Liver (tissue), 3 donors: ENCODE results near the gene EDN3.

ENCODE experiments used
- CTCF ChIP-seq: fragments of 150-350 bp; IDR thresholded peaks from 2 replicates; pipeline ENCODE4 v1.5.1; 2017; ENCODE audit warnings: improper control_type of control experiment, low read depth, low read length; ENCODE audit not compliant: missing input control
- EGR1 ChIP-seq, 2 donors: IDR thresholded peaks; 2 replicates each; pipeline ENCODE4 v1.6.1; 2016 to 2018; ENCODE audit warnings: antibody characterized with exemption in 2 of 2, low read depth in 2 of 2
- TAF1 ChIP-seq: conservative IDR thresholded peaks from 2 replicates; pipeline ENCODE4 v1.6.1; 2016; ENCODE audit warnings: antibody characterized with exemption, mild to moderate bottlenecking
- YY1 ChIP-seq: IDR thresholded peaks from 2 replicates; pipeline ENCODE4 v1.6.1; 2016; ENCODE audit warnings: antibody characterized with exemption, mild to moderate bottlenecking
- TF ChIP-seq, protein P1 (sequence below): IDR thresholded peaks from 2 replicates; pipeline ENCODE4 v1.6.1; 2016; ENCODE audit warnings: antibody characterized with exemption
- TF ChIP-seq, protein P2 (sequence below): IDR thresholded peaks from 2 replicates; pipeline ENCODE4 v1.6.1; 2016; ENCODE audit warnings: antibody characterized with exemption, mild to moderate bottlenecking
- donor health status: healthy.
- donor health status: healthy.

DNA sequence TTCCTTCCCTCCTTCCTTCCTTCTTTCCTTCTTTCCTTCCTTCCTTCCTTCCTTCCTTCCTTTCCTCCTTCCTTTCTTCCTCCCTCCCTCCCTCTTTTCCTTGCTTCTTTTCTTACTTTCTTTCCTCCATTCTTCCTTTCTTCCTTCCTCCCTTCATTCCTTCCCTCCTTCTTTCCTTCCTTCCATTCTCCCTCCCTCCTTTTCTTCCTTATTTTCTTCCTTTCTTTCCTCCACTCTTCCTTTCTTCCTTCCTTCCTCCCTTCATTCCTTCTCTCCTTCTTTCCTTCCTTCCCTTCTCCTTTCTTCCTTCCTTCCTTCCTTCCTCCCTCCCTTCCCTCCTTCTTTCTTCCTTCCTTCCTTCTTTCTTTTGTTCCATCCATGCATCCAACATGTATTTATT, 35.1 kb upstream of the EDN3 start:
- TF ChIP-seq CTCF (no peak), TAF1 (no peak), EGR1 (IDR thresholded peaks at IDR 0.05; ENCODE audit: low read depth in 2 of 2) (no peak), YY1 (no peak)
- TF ChIP-seq, protein P1, sequence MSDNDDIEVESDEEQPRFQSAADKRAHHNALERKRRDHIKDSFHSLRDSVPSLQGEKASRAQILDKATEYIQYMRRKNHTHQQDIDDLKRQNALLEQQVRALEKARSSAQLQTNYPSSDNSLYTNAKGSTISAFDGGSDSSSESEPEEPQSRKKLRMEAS = no peak
- TF ChIP-seq, protein P2, sequence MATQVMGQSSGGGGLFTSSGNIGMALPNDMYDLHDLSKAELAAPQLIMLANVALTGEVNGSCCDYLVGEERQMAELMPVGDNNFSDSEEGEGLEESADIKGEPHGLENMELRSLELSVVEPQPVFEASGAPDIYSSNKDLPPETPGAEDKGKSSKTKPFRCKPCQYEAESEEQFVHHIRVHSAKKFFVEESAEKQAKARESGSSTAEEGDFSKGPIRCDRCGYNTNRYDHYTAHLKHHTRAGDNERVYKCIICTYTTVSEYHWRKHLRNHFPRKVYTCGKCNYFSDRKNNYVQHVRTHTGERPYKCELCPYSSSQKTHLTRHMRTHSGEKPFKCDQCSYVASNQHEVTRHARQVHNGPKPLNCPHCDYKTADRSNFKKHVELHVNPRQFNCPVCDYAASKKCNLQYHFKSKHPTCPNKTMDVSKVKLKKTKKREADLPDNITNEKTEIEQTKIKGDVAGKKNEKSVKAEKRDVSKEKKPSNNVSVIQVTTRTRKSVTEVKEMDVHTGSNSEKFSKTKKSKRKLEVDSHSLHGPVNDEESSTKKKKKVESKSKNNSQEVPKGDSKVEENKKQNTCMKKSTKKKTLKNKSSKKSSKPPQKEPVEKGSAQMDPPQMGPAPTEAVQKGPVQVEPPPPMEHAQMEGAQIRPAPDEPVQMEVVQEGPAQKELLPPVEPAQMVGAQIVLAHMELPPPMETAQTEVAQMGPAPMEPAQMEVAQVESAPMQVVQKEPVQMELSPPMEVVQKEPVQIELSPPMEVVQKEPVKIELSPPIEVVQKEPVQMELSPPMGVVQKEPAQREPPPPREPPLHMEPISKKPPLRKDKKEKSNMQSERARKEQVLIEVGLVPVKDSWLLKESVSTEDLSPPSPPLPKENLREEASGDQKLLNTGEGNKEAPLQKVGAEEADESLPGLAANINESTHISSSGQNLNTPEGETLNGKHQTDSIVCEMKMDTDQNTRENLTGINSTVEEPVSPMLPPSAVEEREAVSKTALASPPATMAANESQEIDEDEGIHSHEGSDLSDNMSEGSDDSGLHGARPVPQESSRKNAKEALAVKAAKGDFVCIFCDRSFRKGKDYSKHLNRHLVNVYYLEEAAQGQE = no peak
